ENCODE results near the gene PCK1.

PCK1 gene

DNA sequence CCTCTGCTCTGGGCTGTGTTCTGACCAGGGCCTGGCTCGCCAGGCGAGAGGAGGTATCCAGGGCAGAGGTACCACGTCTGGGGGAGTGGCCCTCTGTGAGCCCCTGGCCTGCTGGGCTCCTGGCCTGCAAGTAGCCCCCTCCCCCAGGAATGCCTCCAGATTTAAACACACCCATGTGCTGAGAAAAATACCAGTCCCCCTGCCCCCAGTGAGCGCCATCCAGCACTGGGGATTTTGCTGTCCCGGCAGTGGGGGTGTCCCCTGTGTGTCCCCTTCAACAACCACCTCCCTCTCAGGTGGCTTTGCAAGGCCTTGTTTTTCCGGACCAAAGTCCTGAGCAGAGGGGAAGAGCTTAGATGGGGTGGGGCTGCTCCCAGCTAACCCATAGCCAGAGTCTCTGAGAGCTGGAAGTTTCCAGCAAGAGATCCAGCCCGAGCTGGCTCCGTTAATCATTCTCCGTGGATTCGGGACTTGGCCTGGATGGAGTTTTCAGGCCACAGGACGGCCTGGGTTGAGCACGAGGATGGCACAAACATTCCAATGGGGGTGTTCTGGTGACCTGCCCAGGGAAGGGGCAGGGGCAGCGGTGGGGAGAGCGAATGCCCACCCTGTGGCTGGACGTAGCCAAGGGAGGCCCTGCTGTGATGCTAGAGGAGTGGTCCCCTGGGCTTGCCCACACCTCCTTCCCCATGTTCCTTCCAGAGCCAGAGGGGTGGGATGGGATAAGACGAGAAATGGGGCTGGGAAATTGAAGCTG, 29.0 kb downstream of the PCK1 start:
- DNase-seq: no peak

DNA sequence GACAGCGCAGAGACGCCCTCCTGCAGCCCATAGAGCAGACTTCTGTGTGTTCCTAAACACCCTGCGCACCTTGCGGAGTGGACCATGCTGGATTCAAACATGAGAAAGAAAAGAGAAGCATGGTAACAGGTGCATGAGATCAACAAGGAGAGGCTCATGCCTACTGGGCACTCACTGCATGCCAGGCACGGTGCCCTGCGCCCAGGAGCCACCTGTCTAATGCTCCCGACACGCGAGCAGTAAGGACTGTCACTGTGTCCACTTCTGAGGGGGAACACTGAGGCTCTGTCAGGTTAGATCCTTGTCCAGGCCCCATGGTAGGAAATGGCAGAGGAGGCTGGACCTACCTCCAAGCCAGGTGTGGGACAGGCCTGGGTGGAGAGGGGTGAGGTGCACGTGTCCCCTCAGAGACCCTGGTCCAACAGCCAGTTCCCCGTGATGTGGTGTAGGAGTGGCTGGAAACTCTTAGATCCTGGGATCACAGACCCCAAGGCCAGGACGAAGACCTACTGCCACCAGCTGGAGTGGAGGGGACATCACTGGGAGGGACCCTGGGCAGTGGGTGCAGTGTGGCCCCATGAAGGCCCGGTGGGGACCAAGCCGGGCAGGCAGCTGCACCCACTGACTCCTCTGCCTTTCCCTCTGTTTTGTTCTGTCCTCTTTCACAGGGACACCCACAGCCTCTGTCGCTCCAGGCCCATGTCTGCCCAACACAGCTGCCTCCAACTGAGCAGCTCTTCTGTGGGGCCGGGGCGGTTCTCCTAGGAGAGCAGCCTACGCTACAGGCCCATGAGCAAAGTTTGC, 29.8 kb downstream of the PCK1 start:
- no peak for DNase-seq

DNA sequence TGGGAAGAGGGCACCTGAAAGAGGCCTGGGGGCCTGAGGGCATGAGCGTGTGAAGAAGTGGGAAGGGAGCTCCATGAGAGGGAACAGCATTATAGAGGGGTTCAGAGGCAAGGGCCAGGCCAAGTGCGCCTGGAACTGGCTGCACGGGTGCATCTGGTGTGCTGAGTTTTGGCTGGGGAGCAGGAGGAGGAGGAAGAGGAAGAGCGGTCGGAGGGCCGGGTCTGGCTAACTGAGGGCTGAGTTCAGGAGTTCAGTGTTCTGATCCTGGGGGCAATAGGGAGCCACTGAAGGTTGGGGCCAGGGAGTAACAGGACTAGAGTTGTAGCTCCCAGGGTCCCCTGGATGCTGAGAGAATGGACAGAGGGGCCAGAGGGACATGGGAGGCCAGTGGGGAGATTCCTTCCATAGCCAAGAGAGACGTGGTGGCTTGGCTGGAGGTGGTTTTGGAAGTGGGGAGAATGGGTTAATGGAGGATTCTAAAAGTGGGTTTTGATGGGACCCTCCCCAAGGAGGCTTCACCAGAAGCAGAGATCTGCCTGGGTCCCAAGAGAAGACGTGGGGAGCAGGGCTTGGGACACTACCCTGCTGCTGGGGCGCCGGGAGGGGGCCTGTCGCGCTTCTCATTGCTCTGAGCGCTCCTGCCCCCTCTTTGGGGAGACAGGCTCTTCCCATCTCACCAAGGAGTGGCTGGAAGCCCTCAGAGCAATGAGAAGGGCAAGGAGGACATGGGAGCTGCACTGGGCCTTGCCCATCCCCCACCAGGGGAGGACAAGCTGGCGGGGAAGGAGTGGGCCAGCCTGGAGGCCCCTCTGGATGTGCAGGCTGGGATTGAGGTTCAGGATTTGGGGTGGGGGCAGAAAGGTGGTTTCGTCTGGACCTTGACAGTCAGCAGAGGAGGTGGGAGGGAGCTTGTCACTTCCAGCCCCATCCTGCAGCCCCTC, 30.6 kb downstream of the PCK1 start:
- no peak for DNase-seq

- no peak for DNase-seq
Measured at GRCh38 chr20:57592263-57593092, 31.6 kb downstream of the PCK1 start.

DNA sequence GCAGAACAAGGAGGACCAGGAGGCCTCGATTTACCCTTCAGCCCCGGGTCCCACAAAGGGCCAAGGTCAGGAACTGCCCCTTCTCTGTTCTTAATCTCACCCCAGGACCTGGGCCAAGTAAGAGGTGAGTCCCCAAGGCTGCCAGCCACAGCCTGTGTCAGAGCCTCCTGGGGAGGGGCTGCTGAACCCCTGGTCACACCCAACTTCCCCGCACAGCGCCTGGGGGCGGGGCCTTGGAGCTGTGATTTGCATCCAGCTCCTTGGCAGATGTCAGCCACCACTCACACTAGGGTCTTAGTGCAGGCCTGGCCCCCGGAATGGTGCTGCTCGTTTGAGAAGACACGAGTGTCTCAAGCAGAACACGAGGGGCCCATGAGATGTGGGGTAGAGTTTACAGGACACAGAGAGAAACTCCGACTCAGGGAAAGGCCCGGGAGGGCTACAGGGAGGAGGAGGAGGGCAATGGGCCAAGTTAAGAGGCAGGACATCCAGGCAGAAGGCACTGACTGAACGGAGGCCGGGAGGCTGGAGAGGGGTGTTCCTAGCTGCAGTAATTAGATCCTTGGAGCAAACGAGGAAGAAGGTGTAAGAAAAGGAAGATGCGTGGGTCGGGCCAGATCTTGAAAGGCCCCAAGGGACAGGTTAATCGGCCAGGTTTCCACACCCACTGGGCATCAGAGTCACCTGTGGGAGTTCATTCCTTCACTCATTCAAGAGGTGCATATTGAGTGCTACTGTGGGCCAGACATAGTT, 32.4 kb downstream of the PCK1 start:
- DNase-seq: no peak

- DNase-seq: no peak
Measured at GRCh38 chr20:57594092-57594951, 33.4 kb downstream of the PCK1 start.

DNA sequence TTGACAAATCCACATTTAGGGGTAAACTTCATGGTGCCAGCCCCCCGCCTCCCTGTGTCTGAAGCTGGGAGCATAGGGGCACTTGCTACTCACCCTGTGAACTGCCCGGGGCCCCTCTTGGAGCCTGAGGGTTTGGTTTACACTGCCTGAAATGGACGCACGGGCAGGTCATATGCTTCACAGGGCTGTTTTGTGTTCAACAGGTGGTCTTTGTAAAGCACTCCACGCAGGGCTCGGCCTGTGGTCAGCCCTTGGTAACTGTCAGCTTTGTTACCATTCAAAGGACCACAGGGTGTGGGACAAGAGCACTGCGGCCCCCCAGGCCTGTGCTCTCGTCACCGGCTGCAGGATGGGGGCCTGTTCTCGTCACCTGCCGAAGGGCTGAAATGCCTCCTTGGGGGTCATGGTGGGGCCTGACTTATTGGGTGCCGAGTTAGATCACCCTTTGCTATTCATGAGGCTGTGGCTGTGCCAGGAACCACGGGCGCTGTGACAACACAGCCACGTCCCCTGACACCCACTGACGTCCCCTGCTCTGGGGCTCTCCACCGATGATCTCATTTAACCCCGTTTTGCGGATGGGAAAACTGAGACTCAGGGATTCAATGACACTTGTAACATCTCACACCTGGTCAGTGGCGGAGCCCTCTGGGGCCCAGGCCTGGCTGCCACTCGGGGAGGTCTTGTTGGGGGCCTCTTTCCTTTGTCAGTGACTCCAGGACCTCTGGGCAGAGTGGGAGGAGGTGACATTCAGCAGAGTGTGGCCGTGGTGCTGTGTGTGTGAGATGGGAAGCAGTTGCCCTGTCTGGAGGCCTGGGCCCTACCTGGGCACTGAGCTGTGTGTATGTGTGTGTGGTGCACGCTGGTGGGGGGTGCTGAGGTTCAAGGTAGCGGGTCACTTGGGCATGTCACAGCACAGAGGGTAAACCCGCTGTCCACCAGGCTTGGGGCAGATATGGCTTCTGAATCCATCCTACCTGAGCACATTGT, 34.4 kb downstream of the PCK1 start:
- DNase-seq: no peak

GRCh38 chr20:57596358-57596757, 35.4 kb downstream of the PCK1 start:
- DNase-seq: no peak

DNA sequence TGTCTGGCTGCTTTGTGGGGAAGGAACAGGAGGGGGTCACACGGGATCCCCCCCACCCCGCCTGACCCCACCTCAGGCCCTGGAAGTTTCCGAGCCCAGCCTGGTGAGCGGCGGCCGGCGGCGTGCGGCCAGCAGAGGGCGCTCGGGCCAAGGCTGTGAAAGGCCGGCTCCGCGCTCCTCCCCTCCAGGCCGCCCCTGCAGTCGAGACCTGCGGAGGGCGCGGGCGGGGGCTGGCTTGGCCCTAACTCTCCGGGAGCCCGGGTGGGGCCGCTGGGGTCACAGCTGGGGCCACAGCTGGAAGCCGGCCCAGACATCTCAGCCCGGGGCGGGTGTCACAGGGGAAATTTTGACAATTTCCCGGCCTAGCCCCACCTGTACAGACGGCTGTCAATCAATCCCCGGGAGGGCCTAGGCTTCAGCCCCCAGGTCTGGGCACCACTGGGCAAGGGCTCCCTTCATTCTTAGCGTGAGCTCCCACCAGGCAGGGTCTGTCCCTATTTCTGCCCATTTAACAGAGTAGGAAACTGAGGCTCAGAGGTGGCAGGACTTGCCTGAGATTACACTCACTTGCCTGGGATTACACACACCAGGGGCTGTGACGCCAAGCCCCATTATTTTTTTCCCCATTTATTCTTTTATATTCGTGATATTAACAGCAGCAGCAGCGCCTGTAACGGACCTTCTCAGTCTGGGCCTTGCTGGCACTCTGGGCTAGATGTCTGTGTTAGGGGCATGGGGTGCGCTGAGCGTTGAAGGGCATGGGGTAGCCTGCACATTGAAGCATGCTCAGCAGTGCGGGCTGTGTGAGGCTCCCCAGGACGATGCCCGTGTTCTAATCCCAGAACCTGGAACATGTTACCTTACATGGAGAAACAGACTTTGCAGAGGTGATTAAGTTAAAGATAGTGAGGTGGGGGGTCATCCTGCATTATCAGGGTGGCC, 36.4 kb downstream of the PCK1 start:
- no peak for DNase-seq

DNA sequence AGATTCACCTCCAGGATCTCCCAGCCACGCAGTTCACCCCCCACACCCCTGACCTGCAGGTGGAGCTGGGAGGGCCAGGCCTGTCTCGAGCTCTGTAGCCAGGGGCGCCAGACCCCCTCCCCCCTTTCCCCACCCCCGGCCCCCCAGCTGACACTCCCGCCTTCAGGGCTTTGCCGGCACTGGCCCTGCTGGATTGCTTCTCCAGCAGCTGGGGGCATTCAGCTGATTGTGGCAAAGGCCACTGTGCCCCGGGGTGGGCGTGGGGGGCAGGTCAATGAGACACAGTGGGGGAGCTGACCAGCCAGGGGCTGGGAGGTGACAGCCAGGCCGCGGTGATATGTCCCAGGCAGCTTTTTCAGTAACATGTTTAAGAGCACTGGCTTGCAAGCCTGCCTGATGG, 37.1 kb downstream of the PCK1 start:
- no peak for DNase-seq

GRCh38 chr20:57598491-57598890, 37.6 kb downstream of the PCK1 start:
- no peak for DNase-seq

GRCh38 chr20:57600320-57601210, 39.7 kb downstream of the PCK1 start:
- DNase-seq: no peak

DNA sequence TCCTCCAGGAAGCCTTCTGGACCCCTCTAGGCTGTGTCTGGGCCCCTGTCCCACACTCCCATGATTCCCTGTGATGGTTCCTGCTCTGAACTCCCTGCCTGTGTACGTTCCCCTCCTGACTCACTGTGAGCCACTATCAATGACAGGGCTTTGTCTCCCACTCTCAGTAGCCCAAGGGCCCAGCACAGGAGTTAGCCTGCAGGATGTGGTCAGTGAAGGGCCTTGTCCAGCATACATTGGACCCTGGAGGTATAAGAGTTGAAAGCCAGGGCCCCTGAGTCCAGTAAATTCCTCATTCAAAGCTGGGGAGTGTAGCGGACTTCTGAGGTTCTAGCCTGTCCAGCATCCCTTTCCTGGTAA, 40.3 kb downstream of the PCK1 start:
- no peak for DNase-seq

- no peak for DNase-seq
Measured at GRCh38 chr20:57601737-57602136, 40.8 kb downstream of the PCK1 start.

DNA sequence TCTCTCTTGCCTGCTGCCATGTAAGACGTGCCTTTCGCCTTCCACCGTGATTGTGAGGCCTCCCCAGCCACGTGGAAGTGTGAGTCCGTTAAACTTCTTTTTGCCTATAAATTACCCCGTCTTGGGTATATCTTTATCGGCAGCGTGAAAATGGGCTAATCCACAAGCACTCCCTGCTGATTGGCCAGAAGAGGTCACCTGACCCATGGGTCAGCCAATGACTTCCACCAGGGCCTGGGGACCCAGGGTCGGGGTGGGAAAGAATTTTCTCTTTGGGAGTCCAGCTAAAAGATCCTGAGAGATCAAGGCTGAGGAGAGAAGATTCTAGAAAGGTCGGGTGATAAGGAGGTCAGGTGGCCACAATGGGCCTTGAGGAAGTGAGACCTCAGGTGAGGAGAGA, 42.2 kb downstream of the PCK1 start:
- no peak for DNase-seq

- no peak for DNase-seq
Measured at GRCh38 chr20:57605045-57605444, 44.1 kb downstream of the PCK1 start.

DNA sequence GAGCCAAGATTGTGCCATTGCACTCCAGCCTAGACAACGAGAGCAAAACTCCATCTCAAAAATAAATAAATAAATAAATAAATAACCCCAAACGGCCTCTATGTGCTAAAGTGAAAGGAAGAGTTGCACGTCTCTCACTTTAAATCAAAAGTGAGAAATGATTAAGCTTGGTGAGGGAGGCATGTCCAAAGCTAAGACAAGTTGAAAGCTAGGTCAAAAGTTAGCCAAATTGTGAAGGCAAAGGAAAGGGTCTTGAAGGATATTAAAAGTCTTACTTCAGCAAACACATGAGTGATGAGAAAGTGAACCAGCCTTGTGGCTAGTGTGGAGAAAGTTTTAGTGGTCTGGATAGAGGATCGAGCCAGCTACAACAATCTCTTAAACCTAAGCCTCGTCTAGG, 45.0 kb downstream of the PCK1 start:
- DNase-seq: no peak
